Vagina (tissue), 2 donors: ENCODE measurements around the gene CRACR2B. TPM values are rescaled to one million over a fixed set of nuclear protein-coding genes. Genes with fewer than 3 reads are reported as not detected.

Experiments used
- DNase-seq, 2 donors: peaks; one replicate each; pipeline ENCODE4 v3.0.0-alpha.2; 2017; ENCODE audit errors: extremely low spot score in 2 of 2
- H3K27ac ChIP-seq: fragments of 200-600 bp; sonication (generic); one replicate; pipeline ENCODE4 v1.5.1; 2019
- H3K27me3 ChIP-seq: fragments of 200-600 bp; sonication (generic); one replicate; pipeline ENCODE4 v1.5.1; 2019
- H3K36me3 ChIP-seq, 2 donors: fragments of 200-600 bp; sonication (generic); one replicate each; pipeline ENCODE4 v1.5.1; 2017 to 2019
- H3K4me1 ChIP-seq: fragments of 200-600 bp; sonication (generic); one replicate; pipeline ENCODE4 v1.5.1; 2019
- H3K4me3 ChIP-seq, 2 donors: fragments of 200-600 bp; sonication (generic); 1 replicate in 1 of 2; 2 replicates in 1 of 2; pipeline ENCODE4 v1.5.1; 2016 to 2019
- H3K9me3 ChIP-seq: fragments of 200-600 bp; sonication (generic); one replicate; pipeline ENCODE4 v1.5.1; 2019
- CTCF ChIP-seq, 3 experiments: fragments of 450-650 bp in 2 of 3; fragments of 200-600 bp in 1 of 3; sonication (generic) in 1 of 3; IDR thresholded peaks; one replicate each; pipeline ENCODE4 v1.5.1; 2017 to 2019; ENCODE audit warnings: antibody characterized with exemption in 3 of 3, mild to moderate bottlenecking in 2 of 3, moderate library complexity in 2 of 3
- POLR2A ChIP-seq, 2 donors: fragments of 450-650 bp; IDR thresholded peaks; one replicate each; pipeline ENCODE4 v1.6.1; 2017; ENCODE audit warnings: antibody characterized with exemption in 2 of 2, mild to moderate bottlenecking in 2 of 2, moderate library complexity in 2 of 2
- POLR2AphosphoS5 ChIP-seq, 2 donors: sonication (generic); formaldehyde crosslinking; IDR thresholded peaks; one replicate each; pipeline ENCODE4 v1.9.0; 2017; ENCODE audit warnings: antibody characterized with exemption in 2 of 2, mild to moderate bottlenecking in 2 of 2, low read depth in 1 of 2; ENCODE audit not compliant: insufficient read depth in 1 of 2
- intact Hi-C: fragments of 100-400 bp; cut with DNase I; formaldehyde crosslinking; loops from one replicate; pipeline ENCODE4 v1.15.1; 2023
- small RNA-seq: library from RNA; depleted of rRNA; stranded (forward); fragments of <200 nt; gene quantifications from one replicate; pipeline ENCODE3, GENCODE V24; 2016
- total RNA-seq: library from RNA; depleted of rRNA; stranded (reverse); fragments of >200 nt; gene quantifications from one replicate; pipeline ENCODE4 v1.2.3, GENCODE V29; 2016

Gene CRACR2B
- total RNA-seq, 1 donor from 2014 or later, result 4.9 TPM

GRCh38 chr11:875203-875602, 47.5 kb downstream of the CRACR2B start:
- TF ChIP-seq CTCF (IDR thresholded peaks at IDR 0.05) (no peak), POLR2A (IDR thresholded peaks at IDR 0.05) (no peak), POLR2AphosphoS5 (IDR thresholded peaks at IDR 0.05; ENCODE audit: insufficient read depth in 1 of 2, low read depth in 1 of 2) (no peak)
- DNase-seq, result no peak
- intact Hi-C loops, result no loop called here
- Histone ChIP-seq H3K4me3 (no peak overlapping the region), H3K9me3 (no peaks in the 10 kb centered on the region), H3K36me3 (no peaks in the 10 kb centered on the region), H3K4me1 (no peaks in the 10 kb centered on the region), H3K27ac (no peak overlapping the region), H3K27me3 (no peaks in the 10 kb centered on the region)

GRCh38 chr11:875769-876301, 48.1 kb downstream of the CRACR2B start:
- no peak for TF ChIP-seq POLR2AphosphoS5 (IDR thresholded peaks at IDR 0.05; ENCODE audit: insufficient read depth in 1 of 2, low read depth in 1 of 2)
- no peak for TF ChIP-seq CTCF (IDR thresholded peaks at IDR 0.05)
- TF ChIP-seq POLR2A (IDR thresholded peaks at IDR 0.05), result no peak
- Histone ChIP-seq H3K4me3 (no peak overlapping the region), H3K27ac (no peak overlapping the region), H3K27me3 (no peaks in the 10 kb centered on the region), H3K4me1 (no peaks in the 10 kb centered on the region), H3K36me3 (no peaks in the 10 kb centered on the region), H3K9me3 (no peaks in the 10 kb centered on the region)
- no peak for DNase-seq
- intact Hi-C loops, result no loop called here

- no peak overlapping the region for H3K4me3 ChIP-seq
- no peaks in the 10 kb centered on the region for H3K36me3 ChIP-seq
- no peak for TF ChIP-seq POLR2AphosphoS5 (IDR thresholded peaks at IDR 0.05; ENCODE audit: insufficient read depth in 1 of 2, low read depth in 1 of 2)
- no peak for TF ChIP-seq CTCF (IDR thresholded peaks at IDR 0.05)
- TF ChIP-seq POLR2A (IDR thresholded peaks at IDR 0.05), result no peak
- intact Hi-C loops, result no loop called here
- no peak for DNase-seq
- no peaks in the 10 kb centered on the region for H3K4me1 ChIP-seq
- H3K27me3 ChIP-seq, result no peaks in the 10 kb centered on the region
- no peaks in the 10 kb centered on the region for H3K9me3 ChIP-seq
- no peak overlapping the region for H3K27ac ChIP-seq
Observed at GRCh38 chr11:876545-876944, 48.8 kb downstream of the CRACR2B start.

GRCh38 chr11:877565-877964, 49.8 kb downstream of the CRACR2B start:
- H3K9me3 ChIP-seq, result no peaks in the 10 kb centered on the region
- H3K27me3 ChIP-seq, result no peaks in the 10 kb centered on the region
- no peak overlapping the region for H3K4me3 ChIP-seq
- TF ChIP-seq POLR2AphosphoS5 (IDR thresholded peaks at IDR 0.05; ENCODE audit: insufficient read depth in 1 of 2, low read depth in 1 of 2), result no peak
- no peak for TF ChIP-seq CTCF (IDR thresholded peaks at IDR 0.05)
- no peak for TF ChIP-seq POLR2A (IDR thresholded peaks at IDR 0.05)
- intact Hi-C loops, result no loop called here
- H3K27ac ChIP-seq, result no peak overlapping the region
- no peak for DNase-seq
- no peaks in the 10 kb centered on the region for H3K36me3 ChIP-seq
- H3K4me1 ChIP-seq, result no peaks in the 10 kb centered on the region

GRCh38 chr11:880447-880846, 52.7 kb downstream of the CRACR2B start:
- Histone ChIP-seq H3K4me1 (no peaks in the 10 kb centered on the region), H3K9me3 (no peaks in the 10 kb centered on the region), H3K27ac (no peak overlapping the region), H3K36me3 (no peaks in the 10 kb centered on the region), H3K4me3 (no peak overlapping the region), H3K27me3 (no peaks in the 10 kb centered on the region)
- DNase-seq, result no peak
- no peak for TF ChIP-seq CTCF (IDR thresholded peaks at IDR 0.05)
- TF ChIP-seq POLR2AphosphoS5 (IDR thresholded peaks at IDR 0.05; ENCODE audit: insufficient read depth in 1 of 2, low read depth in 1 of 2), result no peak
- no peak for TF ChIP-seq POLR2A (IDR thresholded peaks at IDR 0.05)
- intact Hi-C loops, result no loop called here

Small RNA genes lying within 50 kb of the gene (small RNA-seq; reads per million reads assigned to genes)
- not detected for gene SNORA52

Other genes starting within 250 kb of the CRACR2B start
- gene IRF7, start 212.0 kb upstream of the CRACR2B start, total RNA-seq, result 18.9 TPM
- not detected for gene CDHR5, start 203.0 kb upstream of the CRACR2B start, total RNA-seq
- gene SCT, start 200.7 kb upstream of the CRACR2B start, total RNA-seq, result not detected
- 1.2 TPM for gene DRD4, start 190.7 kb upstream of the CRACR2B start, total RNA-seq
- gene DEAF1, start 132.7 kb upstream of the CRACR2B start, total RNA-seq, result 33.6 TPM
- 12.8 TPM for gene TMEM80, start 132.1 kb upstream of the CRACR2B start, total RNA-seq
- gene EPS8L2, start 121.7 kb upstream of the CRACR2B start, total RNA-seq, result 195 TPM
- gene TALDO1, start 80.5 kb upstream of the CRACR2B start, total RNA-seq, result 158 TPM
- 33.4 TPM for gene GATD1, start 50.4 kb upstream of the CRACR2B start, total RNA-seq
- gene CEND1, start 37.8 kb upstream of the CRACR2B start, total RNA-seq, result 1.7 TPM
- 10.3 TPM for gene SLC25A22, start 29.6 kb upstream of the CRACR2B start, total RNA-seq
- gene PIDD1, start 22.7 kb upstream of the CRACR2B start, total RNA-seq, result 16.5 TPM
- 1,068 TPM for gene RPLP2, start 18.0 kb upstream of the CRACR2B start, total RNA-seq
- 103 TPM for gene PNPLA2, start 9.0 kb upstream of the CRACR2B start, total RNA-seq
- gene CD151, start 5.0 kb downstream of the CRACR2B start, total RNA-seq, result 150 TPM
- 53.8 TPM for gene POLR2L, start 14.6 kb downstream of the CRACR2B start, total RNA-seq
- 99.0 TPM for gene TSPAN4, start 14.9 kb downstream of the CRACR2B start, total RNA-seq
- 72.9 TPM for gene CHID1, start 82.9 kb downstream of the CRACR2B start, total RNA-seq
- 58.7 TPM for gene AP2A2, start 98.0 kb downstream of the CRACR2B start, total RNA-seq
- not detected for gene MUC6, start 208.8 kb downstream of the CRACR2B start, total RNA-seq
- gene MUC2, start 247.0 kb downstream of the CRACR2B start, total RNA-seq, result not detected